GM21528 (cell line): ENCODE measurements around the gene POMGNT2.

Experiments
- ATAC-seq: cut with Tn5 transposase; IDR thresholded peaks from one replicate; pipeline ENCODE4 v1.9.1; 2021; ENCODE audit warnings: mild to moderate bottlenecking, moderate library complexity; ENCODE audit not compliant: unreplicated experiment, low FRiP score

POMGNT2 gene

DNA sequence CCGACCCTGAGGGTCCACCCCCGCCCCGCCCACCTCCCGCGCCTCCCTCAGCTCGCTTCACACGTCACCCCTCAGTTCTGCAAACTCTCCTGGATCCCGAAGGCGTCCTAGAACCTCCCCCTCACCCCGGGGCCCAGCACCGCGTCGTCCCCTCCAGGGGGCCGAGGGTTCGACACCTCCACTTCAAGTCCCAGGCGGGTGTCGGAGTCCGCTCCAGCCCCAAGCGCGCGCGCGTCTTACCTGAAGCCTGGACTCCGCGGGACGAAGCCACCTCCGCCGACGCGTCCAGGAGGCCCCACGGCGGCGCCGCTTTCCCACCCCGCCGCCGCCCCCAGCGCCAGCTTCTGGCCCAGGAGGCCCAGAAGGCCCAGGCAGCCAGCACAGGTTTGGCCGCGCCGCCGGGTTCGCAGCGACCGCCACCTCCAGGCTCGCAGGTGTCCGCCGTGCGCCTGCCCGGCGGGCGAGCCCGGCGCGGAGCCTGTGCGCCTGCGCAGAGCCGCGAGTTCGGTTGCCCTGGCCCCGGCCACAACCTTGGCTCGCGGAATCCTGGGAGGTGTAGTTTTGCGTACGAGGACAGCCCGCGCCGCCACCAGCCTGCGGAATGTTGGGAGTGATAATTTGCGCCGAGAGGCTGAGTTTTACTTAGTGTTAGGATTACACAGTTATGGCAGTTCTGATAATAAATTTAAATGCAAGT is at the start of gene POMGNT2:
TSS of gene POMGNT2 (minus strand) at position 484 of the 697 bp plus-strand sequence. CDS start 24,648 bp downstream, outside the sequence.
- peak; percentile 92 for ATAC-seq

GRCh38 chr3:43154980-43155379 is 49.1 kb upstream of the POMGNT2 start:
- ATAC-seq, result no peak

DNA sequence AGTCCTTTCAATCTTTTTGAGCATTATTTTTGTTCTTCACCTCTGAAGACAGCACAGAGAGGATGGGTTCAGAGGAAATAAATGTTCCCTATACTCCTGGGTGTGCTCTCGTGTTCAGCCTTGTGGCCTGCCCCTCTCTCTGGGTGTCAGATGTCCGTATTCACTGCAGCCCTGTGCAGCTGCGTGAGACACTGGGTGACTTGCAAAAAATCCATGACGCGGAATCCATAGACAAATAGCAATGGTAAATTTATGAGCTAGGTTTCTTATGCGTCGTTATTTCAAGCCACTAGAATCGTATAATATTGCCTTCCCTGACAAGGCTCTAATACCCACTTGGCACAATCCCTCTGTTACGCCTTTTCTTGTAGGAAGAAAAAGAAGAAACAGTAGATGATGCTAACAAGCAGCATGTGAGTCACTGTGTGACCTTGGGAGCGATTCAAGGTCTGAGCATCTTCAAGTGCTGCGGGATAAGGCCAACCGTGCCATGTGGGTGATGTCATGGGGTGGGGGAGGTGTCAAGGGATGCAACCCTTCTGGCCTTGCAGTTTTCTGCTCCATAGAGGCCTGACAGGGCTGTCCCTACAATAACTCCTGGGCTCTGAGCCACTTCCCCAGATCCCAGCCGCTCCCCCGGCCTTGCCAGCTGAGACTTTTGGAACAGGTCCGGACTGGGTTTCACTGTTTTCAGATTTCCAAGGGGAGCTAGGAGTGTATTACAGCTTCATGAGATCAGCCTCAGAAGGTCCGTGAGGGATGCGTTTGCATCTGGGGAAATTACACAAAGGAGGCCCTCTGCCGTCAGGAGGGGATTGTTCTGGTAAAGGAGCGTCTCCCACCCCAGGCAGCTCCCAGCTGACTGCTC is 47.6 kb upstream of the POMGNT2 start:
- no peak for ATAC-seq

DNA sequence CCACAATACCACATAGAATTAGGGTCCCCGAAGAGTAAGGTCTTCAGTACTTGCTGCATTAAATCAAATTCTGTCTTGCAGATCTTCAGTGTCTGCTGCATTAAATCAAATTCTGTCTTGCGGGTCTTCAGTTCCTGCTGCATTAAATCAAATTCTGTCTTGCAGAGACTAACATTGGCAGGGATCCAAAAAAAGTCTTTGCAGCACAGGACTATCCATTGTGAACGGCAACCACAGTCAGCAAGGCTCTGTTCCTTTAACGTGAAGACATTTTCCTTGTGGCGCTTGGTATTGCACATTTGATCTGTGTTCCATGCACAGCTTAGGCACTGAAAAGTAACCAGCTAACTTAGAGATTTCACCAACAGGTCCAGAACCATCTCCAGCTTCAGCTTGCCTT is 46.8 kb upstream of the POMGNT2 start:
- no peak for ATAC-seq

DNA sequence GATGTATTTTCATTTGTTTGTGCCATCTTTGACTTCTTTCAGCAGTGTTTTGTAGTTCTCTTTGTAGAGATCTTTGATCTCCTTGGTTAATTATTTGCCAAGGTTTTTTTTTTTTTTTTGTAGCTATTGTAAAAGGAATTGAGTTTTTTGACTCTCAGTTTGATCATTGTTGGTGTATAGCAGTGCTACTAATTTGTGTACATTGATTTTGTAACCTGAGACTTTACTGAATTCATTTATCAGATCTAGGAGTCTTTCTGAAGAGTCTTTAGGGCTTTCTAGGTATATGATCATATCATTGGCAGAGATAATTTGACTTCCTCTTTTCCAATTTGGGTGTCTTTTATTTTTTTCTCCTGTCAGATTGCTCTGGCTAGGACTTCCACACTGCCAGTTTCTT is 42.2 kb upstream of the POMGNT2 start:
- ATAC-seq, result no peak

- no peak for ATAC-seq
Measured at GRCh38 chr3:43146599-43146998, 40.7 kb upstream of the POMGNT2 start.

DNA sequence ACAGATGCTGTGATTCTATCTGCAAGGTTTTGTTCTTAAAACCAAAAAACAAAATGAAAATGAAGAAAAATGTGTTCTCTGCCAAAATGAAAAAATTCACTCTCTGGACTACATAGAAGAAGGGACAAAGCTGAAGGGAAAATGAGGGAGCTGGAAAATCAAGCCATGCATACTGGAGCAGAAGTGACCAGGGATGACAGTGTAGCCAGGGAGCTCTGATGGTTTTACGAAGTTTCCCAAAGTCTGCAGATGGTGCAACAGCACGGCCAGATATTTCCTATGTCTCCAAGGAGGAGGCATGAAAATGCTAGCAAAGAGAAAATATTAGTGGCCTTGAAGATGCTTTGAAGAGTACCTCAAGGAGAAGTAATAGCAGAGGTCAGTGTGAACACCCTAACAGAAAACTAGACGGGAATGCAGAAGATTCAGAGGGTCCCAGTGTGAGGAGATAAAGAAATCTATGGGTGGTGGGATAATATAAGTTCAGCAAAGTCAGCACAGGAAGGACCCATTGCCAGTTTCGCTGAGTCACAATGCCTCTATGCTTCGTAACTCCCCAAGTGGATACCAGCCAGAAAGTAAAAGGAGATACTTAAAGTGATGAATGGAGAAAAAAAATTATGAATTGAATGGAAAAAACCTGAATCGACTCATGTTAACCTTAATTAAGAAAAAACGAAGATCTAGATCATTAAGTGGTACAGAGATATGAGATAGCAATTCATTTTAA is 39.0 kb upstream of the POMGNT2 start:
- ATAC-seq, result no peak

- ATAC-seq, result no peak
Measured at GRCh38 chr3:43142472-43142871, 36.6 kb upstream of the POMGNT2 start.

- ATAC-seq, result no peak
Measured at GRCh38 chr3:43138488-43139231, 32.8 kb upstream of the POMGNT2 start.

DNA sequence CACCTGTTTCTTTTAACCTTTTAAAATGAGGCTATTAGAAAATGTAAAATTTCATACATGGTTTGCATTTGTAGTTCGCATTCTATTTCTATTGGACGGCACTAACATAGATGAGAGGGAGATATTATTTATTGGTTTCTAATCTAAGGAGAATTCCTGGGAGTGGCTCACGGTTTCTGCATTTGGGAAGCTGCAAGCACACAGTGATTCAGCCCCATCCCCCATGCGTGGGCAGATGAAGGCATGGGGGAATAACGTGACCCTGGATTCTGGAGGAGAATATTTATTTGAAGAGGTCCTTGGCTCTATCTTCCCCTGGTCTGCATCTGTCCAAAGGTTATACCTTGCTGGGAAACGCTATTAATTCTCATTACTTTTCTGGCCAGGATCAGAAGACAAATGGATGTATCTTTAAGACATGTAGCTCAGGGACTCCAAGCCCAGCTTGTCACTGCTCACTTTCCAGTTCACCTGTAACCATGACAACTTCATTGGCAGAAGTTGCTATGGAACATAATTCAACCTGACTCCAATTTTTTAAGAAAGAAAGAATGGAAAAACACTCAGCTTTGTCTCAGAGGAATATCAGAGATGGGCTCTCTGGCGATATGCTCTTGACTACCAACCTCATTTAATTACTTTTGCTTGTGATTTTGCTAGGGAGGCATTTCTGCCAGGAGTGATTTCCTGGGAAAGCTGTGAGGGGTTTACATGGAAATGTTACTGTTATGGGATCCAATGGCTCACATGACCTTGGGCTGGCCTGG is 27.2 kb upstream of the POMGNT2 start:
- no peak for ATAC-seq

GRCh38 chr3:43132193-43132592 is 26.3 kb upstream of the POMGNT2 start:
- ATAC-seq, result no peak

GRCh38 chr3:43128464-43128863 is 22.6 kb upstream of the POMGNT2 start:
- no peak for ATAC-seq

GRCh38 chr3:43126536-43126935 is 20.7 kb upstream of the POMGNT2 start:
- no peak for ATAC-seq

DNA sequence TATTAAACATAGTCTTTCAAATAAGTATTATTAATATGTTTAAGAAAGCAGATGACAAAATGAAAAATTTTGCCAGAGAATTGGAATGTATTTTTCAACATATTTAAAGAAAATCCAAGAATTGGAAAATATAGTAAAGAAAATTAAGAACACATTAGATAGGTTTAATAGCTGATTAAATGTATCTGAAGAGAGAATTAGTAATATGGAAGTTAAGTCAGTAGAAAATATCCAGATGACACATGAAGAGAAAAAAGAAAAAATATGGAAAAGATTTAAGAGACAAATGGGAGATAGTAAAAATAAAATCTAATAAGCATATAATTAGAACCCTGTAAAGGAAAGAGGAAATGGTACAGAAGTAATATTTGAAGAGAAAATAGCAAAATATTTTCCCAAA is 18.0 kb upstream of the POMGNT2 start:
- ATAC-seq, result no peak

- ATAC-seq, result no peak
Measured at GRCh38 chr3:43120937-43121336, 15.1 kb upstream of the POMGNT2 start.

- ATAC-seq, result no peak
Measured at GRCh38 chr3:43117257-43117656, 11.4 kb upstream of the POMGNT2 start.

DNA sequence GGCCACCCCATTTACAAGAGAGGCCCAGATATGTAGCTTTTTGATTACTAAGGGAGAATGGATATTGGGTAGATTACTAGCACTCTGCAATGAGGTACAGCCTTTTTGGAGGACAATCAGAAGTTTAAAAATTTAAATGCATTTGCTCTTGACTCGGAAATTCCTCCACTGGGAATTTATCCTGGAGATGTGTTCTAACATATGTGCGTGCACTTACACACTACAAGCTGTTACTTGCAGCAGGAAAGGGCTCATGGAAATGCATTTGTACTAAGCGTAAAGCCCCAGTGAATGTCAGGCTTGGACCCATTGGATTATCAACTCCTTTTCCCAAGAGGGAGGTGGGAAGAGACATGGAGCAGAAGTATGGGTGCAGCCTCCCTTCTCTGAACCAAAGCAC is 7.8 kb upstream of the POMGNT2 start:
- no peak for ATAC-seq

DNA sequence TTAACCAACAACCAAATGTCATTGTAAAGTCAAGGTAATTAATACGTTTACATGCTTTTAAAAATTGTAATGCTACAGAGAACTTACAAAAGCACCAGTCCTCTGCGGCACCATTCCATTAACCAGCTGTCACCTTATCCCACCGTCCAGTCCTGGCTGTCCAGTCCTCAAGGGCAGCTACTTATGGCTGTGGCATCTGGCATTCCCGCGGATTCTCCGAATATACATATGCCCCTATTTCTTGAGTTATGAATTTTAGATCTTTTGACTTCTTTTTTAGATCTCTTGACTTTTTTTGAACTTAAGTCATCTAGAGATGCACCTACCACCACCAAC is 382 bp upstream of the POMGNT2 start:
- ATAC-seq, result no peak

- ATAC-seq, result no peak
Measured at GRCh38 chr3:43104660-43105595, 951 bp downstream of the POMGNT2 start.
